Thoracic aorta (tissue), 2 donors: ENCODE results near the gene SLC16A7. TPM values are rescaled to one million over a fixed set of nuclear protein-coding genes. Genes with fewer than 3 reads are reported as not detected.
A peak's percentile ranks its signal among the peaks of the same experiment; 100 is the strongest.

Experiments used
- ATAC-seq: fragments of 150-250 bp; one replicate; pipeline ENCODE4 v1.8.0; 2017; ENCODE audit warnings: low read depth; ENCODE audit not compliant: insufficient number of reproducible peaks, low FRiP score
- DNase-seq: peaks from one replicate; pipeline ENCODE4 v3.0.0-alpha.2; 2020; ENCODE audit warnings: low spot score
- H3K27ac ChIP-seq, 2 donors: fragments of 200-600 bp; sonication (generic); 1 replicate in 1 of 2; 2 replicates in 1 of 2; pipeline ENCODE4 v1.5.1; 2016; ENCODE audit warnings: mild to moderate bottlenecking in 2 of 2, moderate library complexity in 2 of 2
- H3K27me3 ChIP-seq: fragments of 200-600 bp; sonication (generic); replicated peaks from 2 replicates; pipeline ENCODE4 v1.6.0; 2016; ENCODE audit warnings: mild to moderate bottlenecking; ENCODE audit not compliant: insufficient read depth
- H3K36me3 ChIP-seq: fragments of 200-600 bp; sonication (generic); one replicate; pipeline ENCODE4 v1.5.1; 2016
- H3K4me1 ChIP-seq, 2 donors: fragments of 200-600 bp; sonication (generic); 1 replicate in 1 of 2; 2 replicates in 1 of 2; pipeline versions ENCODE4 v1.5.1 to v1.6.0; 2016; ENCODE audit warnings: low read depth in 2 of 2, mild to moderate bottlenecking in 1 of 2; ENCODE audit not compliant: control insufficient read depth in 1 of 2
- H3K4me3 ChIP-seq: fragments of 200-600 bp; sonication (generic); 2 replicates; pipeline ENCODE4 v1.5.1; 2016; ENCODE audit warnings: mild to moderate bottlenecking
- H3K9me3 ChIP-seq: fragments of 200-600 bp; sonication (generic); 2 replicates; pipeline ENCODE4 v1.5.1; 2016
- CTCF ChIP-seq: fragments of 200-600 bp; sonication (generic); IDR thresholded peaks from one replicate; pipeline ENCODE4 v1.5.1; 2019; ENCODE audit warnings: antibody characterized with exemption
- total RNA-seq, 2 donors: library from RNA; depleted of rRNA; stranded (reverse); fragments of >200 nt; gene quantifications; one replicate each; pipeline versions ENCODE4 v1.1.0 to v1.2.3, GENCODE V29; 2016

The SLC16A7 gene
- total RNA-seq, 2 donors from 2014 or later = 44.9 to 175 TPM

- H3K9me3 ChIP-seq = no peaks in the 10 kb centered on the region
- H3K27ac ChIP-seq = no peak overlapping the region
- ATAC-seq (no peak), DNase-seq (no peak)
- peaks cover 10 to 11% of the 10 kb centered on the region in 2 donors for H3K4me1 ChIP-seq
- no peaks in the 10 kb centered on the region for H3K27me3 ChIP-seq
- no peak for TF ChIP-seq CTCF
- no peak overlapping the region for H3K4me3 ChIP-seq
- H3K36me3 ChIP-seq = no peaks in the 10 kb centered on the region
Observed at GRCh38 chr12:59698600-59698999, 102.8 kb downstream of the SLC16A7 start.

- Histone ChIP-seq H3K4me1 (peaks cover 10 to 11% of the 10 kb centered on the region in 2 donors), H3K4me3 (peak overlapping the region; percentile 52), H3K27ac (peak overlapping the region in 1 of 2 donors; percentile 12), H3K9me3 (no peaks in the 10 kb centered on the region), H3K36me3 (no peaks in the 10 kb centered on the region), H3K27me3 (no peaks in the 10 kb centered on the region)
- DNase-seq (no peak), ATAC-seq (no peak)
- TF ChIP-seq CTCF = no peak
Observed at GRCh38 chr12:59699421-59700152, 103.8 kb downstream of the SLC16A7 start.

GRCh38 chr12:59700153-59700450, 104.3 kb downstream of the SLC16A7 start:
- peaks cover 10 to 11% of the 10 kb centered on the region in 2 donors for H3K4me1 ChIP-seq
- no peak for TF ChIP-seq CTCF

GRCh38 chr12:59708064-59708463, 112.2 kb downstream of the SLC16A7 start:
- Histone ChIP-seq H3K4me1 (no peaks in the 10 kb centered on the region), H3K27ac (no peak overlapping the region), H3K36me3 (no peaks in the 10 kb centered on the region), H3K27me3 (no peaks in the 10 kb centered on the region), H3K9me3 (no peaks in the 10 kb centered on the region), H3K4me3 (no peak overlapping the region)
- TF ChIP-seq CTCF = no peak
- ATAC-seq (no peak), DNase-seq (no peak)

More at GRCh38 chr12:59700153-59700450, 104.3 kb downstream of the SLC16A7 start:
- H3K27ac ChIP-seq = peak overlapping the region in 1 of 2 donors; percentile 12
- no peak for ATAC-seq
- no peaks in the 10 kb centered on the region for H3K36me3 ChIP-seq
- H3K4me3 ChIP-seq = peak overlapping the region; percentile 52
- H3K9me3 ChIP-seq = no peaks in the 10 kb centered on the region
- no peak for DNase-seq
- no peaks in the 10 kb centered on the region for H3K27me3 ChIP-seq

- no peaks in the 10 kb centered on the region for H3K27me3 ChIP-seq
- no peak overlapping the region for H3K27ac ChIP-seq
Observed at GRCh38 chr12:59708484-59708883, 112.7 kb downstream of the SLC16A7 start.

More at GRCh38 chr12:59708484-59708883, 112.7 kb downstream of the SLC16A7 start:
- Histone ChIP-seq H3K9me3 (no peaks in the 10 kb centered on the region), H3K36me3 (no peaks in the 10 kb centered on the region), H3K4me3 (no peak overlapping the region), H3K4me1 (no peaks in the 10 kb centered on the region)
- no peak for TF ChIP-seq CTCF
- DNase-seq (no peak), ATAC-seq (no peak)
